IMR-90 (cell line): ENCODE measurements around the gene CYP24A1.

Experiments used
- CHD1 ChIP-seq: IDR thresholded peaks from 2 replicates; pipeline ENCODE4 v1.6.1; 2012; ENCODE audit warnings: low read depth, low read length, improper control_type of control experiment
- MAFK ChIP-seq: IDR thresholded peaks from 2 replicates; pipeline ENCODE4 v1.6.1; 2012; ENCODE audit warnings: low read depth, low read length, improper control_type of control experiment
- NFE2L2 ChIP-seq: fragments of 150-350 bp; IDR thresholded peaks from 2 replicates; pipeline ENCODE4 v1.6.1; 2016; ENCODE audit warnings: low read depth, mild to moderate bottlenecking, low read length
- POLR2A ChIP-seq: IDR thresholded peaks from 2 replicates; pipeline ENCODE4 v1.6.1; 2012; ENCODE audit warnings: mild to moderate bottlenecking, low read depth, low read length
- RAD21 ChIP-seq: IDR thresholded peaks from 2 replicates; pipeline ENCODE4 v1.6.1; 2012; ENCODE audit warnings: low read length, improper control_type of control experiment
- SMC3 ChIP-seq: fragments of 150-350 bp; IDR thresholded peaks from 2 replicates; pipeline ENCODE4 v1.6.1; 2016; ENCODE audit warnings: low read depth, mild to moderate bottlenecking, antibody characterized with exemption, low read length, moderate library complexity
- TF ChIP-seq, protein P1 (sequence below): conservative IDR thresholded peaks from 2 replicates; pipeline ENCODE4 v1.5.1; 2012; ENCODE audit warnings: mild to moderate bottlenecking, low read depth, low read length, improper control_type of control experiment
- TF ChIP-seq, protein P2 (sequence below): fragments of 150-350 bp; IDR thresholded peaks from 2 replicates; pipeline ENCODE4 v1.6.1; 2016; ENCODE audit warnings: low read depth, mild to moderate bottlenecking, low read length, moderate library complexity, borderline replicate concordance

GRCh38 chr20:54140927-54141566 is 32.7 kb downstream of the CYP24A1 start:
- TF ChIP-seq, protein P1, sequence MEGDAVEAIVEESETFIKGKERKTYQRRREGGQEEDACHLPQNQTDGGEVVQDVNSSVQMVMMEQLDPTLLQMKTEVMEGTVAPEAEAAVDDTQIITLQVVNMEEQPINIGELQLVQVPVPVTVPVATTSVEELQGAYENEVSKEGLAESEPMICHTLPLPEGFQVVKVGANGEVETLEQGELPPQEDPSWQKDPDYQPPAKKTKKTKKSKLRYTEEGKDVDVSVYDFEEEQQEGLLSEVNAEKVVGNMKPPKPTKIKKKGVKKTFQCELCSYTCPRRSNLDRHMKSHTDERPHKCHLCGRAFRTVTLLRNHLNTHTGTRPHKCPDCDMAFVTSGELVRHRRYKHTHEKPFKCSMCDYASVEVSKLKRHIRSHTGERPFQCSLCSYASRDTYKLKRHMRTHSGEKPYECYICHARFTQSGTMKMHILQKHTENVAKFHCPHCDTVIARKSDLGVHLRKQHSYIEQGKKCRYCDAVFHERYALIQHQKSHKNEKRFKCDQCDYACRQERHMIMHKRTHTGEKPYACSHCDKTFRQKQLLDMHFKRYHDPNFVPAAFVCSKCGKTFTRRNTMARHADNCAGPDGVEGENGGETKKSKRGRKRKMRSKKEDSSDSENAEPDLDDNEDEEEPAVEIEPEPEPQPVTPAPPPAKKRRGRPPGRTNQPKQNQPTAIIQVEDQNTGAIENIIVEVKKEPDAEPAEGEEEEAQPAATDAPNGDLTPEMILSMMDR: no peak
- TF ChIP-seq MAFK: no peak
- no peak for TF ChIP-seq POLR2A
- TF ChIP-seq CHD1: no peak
- no peak for TF ChIP-seq RAD21
- no peak for TF ChIP-seq SMC3
- no peak for TF ChIP-seq NFE2L2
- TF ChIP-seq, protein P2, sequence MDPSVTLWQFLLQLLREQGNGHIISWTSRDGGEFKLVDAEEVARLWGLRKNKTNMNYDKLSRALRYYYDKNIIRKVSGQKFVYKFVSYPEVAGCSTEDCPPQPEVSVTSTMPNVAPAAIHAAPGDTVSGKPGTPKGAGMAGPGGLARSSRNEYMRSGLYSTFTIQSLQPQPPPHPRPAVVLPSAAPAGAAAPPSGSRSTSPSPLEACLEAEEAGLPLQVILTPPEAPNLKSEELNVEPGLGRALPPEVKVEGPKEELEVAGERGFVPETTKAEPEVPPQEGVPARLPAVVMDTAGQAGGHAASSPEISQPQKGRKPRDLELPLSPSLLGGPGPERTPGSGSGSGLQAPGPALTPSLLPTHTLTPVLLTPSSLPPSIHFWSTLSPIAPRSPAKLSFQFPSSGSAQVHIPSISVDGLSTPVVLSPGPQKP: no peak
